DOHH2 (cell line): ENCODE results near the gene TTC22.

Experiments used
- H3F3A ChIP-seq: fragments of 200-600 bp; sonication (generic), shearing (Covaris generic); 2 replicates; pipeline ENCODE4 v1.6.0; 2016; ENCODE audit warnings: antibody characterized with exemption, mild to moderate bottlenecking; ENCODE audit not compliant: control insufficient read depth, insufficient read depth
- H3K27ac ChIP-seq: fragments of 200-600 bp; sonication (generic); 2 replicates; pipeline ENCODE4 v1.5.1; 2014; ENCODE audit warnings: low read depth, mild to moderate bottlenecking, low read length, moderate library complexity
- H3K27me3 ChIP-seq: fragments of 200-600 bp; sonication (generic); 2 replicates; pipeline ENCODE4 v1.6.1; 2014; ENCODE audit warnings: mild to moderate bottlenecking, low read length, mixed read lengths; ENCODE audit not compliant: control insufficient read depth
- H3K36me3 ChIP-seq: fragments of 200-600 bp; sonication (generic); 2 replicates; pipeline ENCODE4 v1.6.1; 2014; ENCODE audit warnings: mild to moderate bottlenecking, low read length, moderate library complexity, mixed read lengths; ENCODE audit not compliant: control insufficient read depth
- H3K4me1 ChIP-seq: fragments of 200-600 bp; sonication (generic); 2 replicates; pipeline ENCODE4 v1.6.1; 2014; ENCODE audit warnings: mild to moderate bottlenecking, low read length, mixed read lengths; ENCODE audit not compliant: control insufficient read depth
- H3K4me2 ChIP-seq: fragments of 200-600 bp; sonication (generic); 2 replicates; pipeline ENCODE4 v1.6.0; 2014; ENCODE audit warnings: mild to moderate bottlenecking, low read length, moderate library complexity
- H3K4me3 ChIP-seq: fragments of 200-600 bp; sonication (generic); 2 replicates; pipeline ENCODE4 v1.5.1; 2014; ENCODE audit warnings: mild to moderate bottlenecking, low read length, mixed read lengths
- H3K79me2 ChIP-seq: fragments of 200-600 bp; sonication (generic); 2 replicates; pipeline ENCODE4 v1.6.1; 2014; ENCODE audit warnings: mild to moderate bottlenecking, low read length, mixed read lengths; ENCODE audit not compliant: control insufficient read depth
- H3K9me2 ChIP-seq: fragments of 200-600 bp; sonication (generic); replicated peaks from 2 replicates; pipeline ENCODE4 v1.6.1; 2014; ENCODE audit warnings: mild to moderate bottlenecking, low read length, mixed read lengths; ENCODE audit not compliant: control insufficient read depth
- H3K9me3 ChIP-seq: fragments of 200-600 bp; sonication (generic); 2 replicates; pipeline ENCODE4 v1.6.1; 2014; ENCODE audit warnings: antibody characterized with exemption, low read length, mixed read lengths; ENCODE audit not compliant: control insufficient read depth, insufficient read depth
- H4K20me1 ChIP-seq: fragments of 200-600 bp; sonication (generic); 2 replicates; pipeline ENCODE4 v1.6.0; 2014; ENCODE audit warnings: low read depth, mild to moderate bottlenecking, antibody characterized with exemption, low read length, moderate library complexity; ENCODE audit not compliant: control insufficient read depth, insufficient read depth
- EZH2phosphoT487 ChIP-seq: fragments of 200-600 bp; sonication (generic); IDR thresholded peaks from 2 replicates; pipeline ENCODE4 v1.6.1; 2017; ENCODE audit warnings: borderline replicate concordance, mild to moderate bottlenecking, antibody characterized with exemption, low read length, moderate library complexity, mixed read lengths
- TF ChIP-seq, protein P1 (sequence below): fragments of 200-600 bp; sonication (generic); IDR thresholded peaks from one replicate; pipeline ENCODE4 v1.5.1; 2014; ENCODE audit warnings: antibody characterized with exemption, mild to moderate bottlenecking, low read depth, low read length; ENCODE audit not compliant: poor library complexity, severe bottlenecking

The TTC22 gene

DNA sequence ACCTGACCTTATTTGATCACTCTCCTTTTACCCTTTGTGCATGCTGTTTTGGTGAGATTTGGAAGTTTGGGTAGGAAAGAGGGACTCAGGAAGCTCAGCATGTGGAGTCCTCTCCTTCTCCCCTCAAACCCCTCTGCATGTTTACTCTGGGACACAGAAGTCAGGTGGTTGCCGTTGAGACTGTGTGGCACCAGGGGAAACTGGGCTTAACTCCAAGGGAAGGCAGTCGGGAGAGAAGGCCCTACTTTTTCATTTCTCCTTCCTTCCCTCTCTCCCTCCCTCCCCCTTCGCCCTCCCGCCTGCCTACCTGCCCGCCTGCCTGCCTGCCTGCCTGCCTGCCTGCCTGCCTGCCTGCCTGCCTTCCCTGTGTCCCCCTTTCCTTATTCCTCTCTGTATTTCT is 34.8 kb upstream of the TTC22 start:
- Histone ChIP-seq H3K4me1 (no peaks in the 10 kb centered on the region), H3K79me2 (no peaks in the 10 kb centered on the region), H3F3A (no peaks in the 10 kb centered on the region), H3K4me2 (no peak overlapping the region), H3K9me2 (no peaks in the 10 kb centered on the region), H3K36me3 (no peaks in the 10 kb centered on the region), H4K20me1 (no peaks in the 10 kb centered on the region), H3K4me3 (no peak overlapping the region), H3K27ac (no peak overlapping the region), H3K27me3 (peaks cover 5% of the 10 kb centered on the region), H3K9me3 (no peaks in the 10 kb centered on the region)
- no peak for TF ChIP-seq EZH2phosphoT487
- TF ChIP-seq, protein P1, sequence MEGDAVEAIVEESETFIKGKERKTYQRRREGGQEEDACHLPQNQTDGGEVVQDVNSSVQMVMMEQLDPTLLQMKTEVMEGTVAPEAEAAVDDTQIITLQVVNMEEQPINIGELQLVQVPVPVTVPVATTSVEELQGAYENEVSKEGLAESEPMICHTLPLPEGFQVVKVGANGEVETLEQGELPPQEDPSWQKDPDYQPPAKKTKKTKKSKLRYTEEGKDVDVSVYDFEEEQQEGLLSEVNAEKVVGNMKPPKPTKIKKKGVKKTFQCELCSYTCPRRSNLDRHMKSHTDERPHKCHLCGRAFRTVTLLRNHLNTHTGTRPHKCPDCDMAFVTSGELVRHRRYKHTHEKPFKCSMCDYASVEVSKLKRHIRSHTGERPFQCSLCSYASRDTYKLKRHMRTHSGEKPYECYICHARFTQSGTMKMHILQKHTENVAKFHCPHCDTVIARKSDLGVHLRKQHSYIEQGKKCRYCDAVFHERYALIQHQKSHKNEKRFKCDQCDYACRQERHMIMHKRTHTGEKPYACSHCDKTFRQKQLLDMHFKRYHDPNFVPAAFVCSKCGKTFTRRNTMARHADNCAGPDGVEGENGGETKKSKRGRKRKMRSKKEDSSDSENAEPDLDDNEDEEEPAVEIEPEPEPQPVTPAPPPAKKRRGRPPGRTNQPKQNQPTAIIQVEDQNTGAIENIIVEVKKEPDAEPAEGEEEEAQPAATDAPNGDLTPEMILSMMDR = no peak

DNA sequence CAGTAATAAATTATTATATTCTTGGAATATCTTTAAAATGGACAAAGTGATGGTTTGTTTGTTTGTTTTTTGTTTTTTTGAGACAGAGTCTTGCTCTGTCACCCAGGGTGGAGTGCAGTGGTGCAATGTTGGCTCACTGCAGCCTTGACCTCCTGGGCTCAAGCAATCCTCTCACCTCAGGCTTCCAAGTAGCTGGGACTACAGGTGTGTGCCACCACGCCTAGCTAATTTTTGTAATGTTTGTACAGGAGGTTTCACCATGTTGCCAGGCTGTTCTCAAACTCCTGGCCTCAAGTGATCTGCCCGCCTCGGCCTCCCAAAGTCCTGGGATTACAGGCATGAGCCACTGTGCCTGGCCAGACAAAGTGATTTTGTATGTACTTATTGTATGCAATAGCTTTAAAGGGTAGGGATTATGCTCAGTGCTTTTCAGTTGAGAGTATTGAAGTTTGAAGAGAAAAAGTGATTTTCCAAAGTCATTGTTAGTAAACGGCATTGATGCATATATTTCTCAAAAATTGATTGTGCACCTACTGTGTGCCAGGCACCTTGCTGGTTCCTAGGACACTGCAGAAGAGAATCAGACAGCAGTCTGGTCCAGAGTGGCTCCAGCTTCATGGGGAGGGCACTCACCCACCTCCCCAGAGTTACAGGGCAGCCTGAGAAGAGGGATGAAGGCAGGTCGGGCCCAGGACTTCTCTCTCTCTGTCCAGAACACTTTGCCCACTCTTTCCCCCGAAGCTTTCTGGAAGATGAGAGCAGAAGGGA is 34.2 kb upstream of the TTC22 start:
- Histone ChIP-seq H3K9me3 (no peaks in the 10 kb centered on the region), H3K36me3 (no peaks in the 10 kb centered on the region), H4K20me1 (no peaks in the 10 kb centered on the region), H3K27me3 (peaks cover 5% of the 10 kb centered on the region), H3K4me1 (no peaks in the 10 kb centered on the region), H3K27ac (no peak overlapping the region), H3K79me2 (no peaks in the 10 kb centered on the region), H3F3A (no peaks in the 10 kb centered on the region), H3K9me2 (no peaks in the 10 kb centered on the region), H3K4me3 (no peak overlapping the region), H3K4me2 (no peak overlapping the region)
- no peak for TF ChIP-seq EZH2phosphoT487
- TF ChIP-seq, protein P1 = no peak

DNA sequence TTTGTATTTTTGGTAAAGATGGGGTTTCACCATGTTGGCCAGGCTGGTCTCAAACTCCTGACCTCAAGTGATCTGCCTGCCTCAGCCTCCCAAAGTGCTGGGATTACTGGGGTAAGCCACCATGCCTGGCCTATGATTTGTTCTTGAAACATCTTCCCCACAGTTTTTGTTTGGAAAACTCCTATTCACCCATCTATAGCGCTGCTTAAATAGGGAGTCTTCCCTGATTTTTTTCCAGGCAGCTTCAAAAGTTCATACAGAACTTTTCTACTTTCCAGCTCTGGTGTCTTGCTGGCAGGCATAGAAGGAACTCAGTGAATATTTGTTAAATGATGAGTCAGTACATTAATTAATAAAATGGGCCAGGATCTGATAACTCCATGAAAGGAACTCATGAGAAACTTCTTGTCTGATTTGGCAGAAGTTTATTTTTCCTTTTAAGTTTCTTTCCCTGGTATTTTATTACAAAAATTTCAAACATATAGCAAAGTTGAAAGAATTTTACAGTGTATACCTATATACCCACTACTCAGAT is 33.0 kb upstream of the TTC22 start:
- Histone ChIP-seq H3K4me2 (no peak overlapping the region), H4K20me1 (no peaks in the 10 kb centered on the region), H3K27me3 (peaks cover 5% of the 10 kb centered on the region), H3K9me3 (no peaks in the 10 kb centered on the region), H3F3A (no peaks in the 10 kb centered on the region), H3K4me3 (no peak overlapping the region), H3K79me2 (no peaks in the 10 kb centered on the region), H3K4me1 (no peaks in the 10 kb centered on the region), H3K36me3 (no peaks in the 10 kb centered on the region), H3K9me2 (no peaks in the 10 kb centered on the region), H3K27ac (no peak overlapping the region)
- TF ChIP-seq, protein P1 = no peak
- no peak for TF ChIP-seq EZH2phosphoT487
